NCI-H524 treated with DMSO at 0.1 percent for 48 hours (cell line): Measurements from ENCODE around the gene LIPC.
"Not testable (repeated sequence)": the region's sequence is repeated elsewhere in the genome, so short reads cannot be mapped to it uniquely, and the experiment has no call there.

ENCODE experiments used
- DNase-seq: peaks from one replicate; lab custom pipeline; 2025; lab: John Stamatoyannopoulos, UW

LIPC gene

GRCh38 chr15:58585693-58586443 is 154.1 kb downstream of the LIPC start:
- peak; percentile 95 for DNase-seq

GRCh38 chr15:58587486-58587885 is 155.7 kb downstream of the LIPC start:
- no peak for DNase-seq

GRCh38 chr15:58588096-58588495 is 156.3 kb downstream of the LIPC start:
- DNase-seq = no peak

GRCh38 chr15:58589047-58589446 is 157.3 kb downstream of the LIPC start:
- no peak for DNase-seq

GRCh38 chr15:58590236-58590635 is 158.4 kb downstream of the LIPC start:
- no peak for DNase-seq

- peak; percentile 71 for DNase-seq
Observed at GRCh38 chr15:58590926-58591325, 159.1 kb downstream of the LIPC start.

- no peak for DNase-seq
Observed at GRCh38 chr15:58593870-58594269, 162.1 kb downstream of the LIPC start.

- no peak for DNase-seq
Observed at GRCh38 chr15:58594898-58595297, 163.1 kb downstream of the LIPC start.

GRCh38 chr15:58595516-58596263 is 163.9 kb downstream of the LIPC start:
- no peak for DNase-seq

GRCh38 chr15:58597943-58598828 is 166.4 kb downstream of the LIPC start:
- DNase-seq = no peak

- no peak for DNase-seq
Observed at GRCh38 chr15:58598829-58599210, 167.0 kb downstream of the LIPC start.

GRCh38 chr15:58602823-58603222 is 171.0 kb downstream of the LIPC start:
- DNase-seq = no peak

- not testable (repeated sequence) for DNase-seq
Observed at GRCh38 chr15:58603927-58604326, 172.1 kb downstream of the LIPC start.

GRCh38 chr15:58604455-58604923 is 172.7 kb downstream of the LIPC start:
- no peak for DNase-seq

GRCh38 chr15:58605931-58606530 is 174.2 kb downstream of the LIPC start:
- no peak for DNase-seq

GRCh38 chr15:58606577-58607080 is 174.8 kb downstream of the LIPC start:
- no peak for DNase-seq

GRCh38 chr15:58608129-58608590 is 176.4 kb downstream of the LIPC start:
- DNase-seq = no peak

- no peak for DNase-seq
Observed at GRCh38 chr15:58608711-58609110, 176.9 kb downstream of the LIPC start.

- DNase-seq = no peak
Observed at GRCh38 chr15:58611731-58612676, 180.2 kb downstream of the LIPC start.

GRCh38 chr15:58616171-58616570 is 184.4 kb downstream of the LIPC start:
- DNase-seq = no peak
